COLO668 (cell line): ENCODE measurements around the gene FKBP3.
"Not testable (repeated sequence)": the region's sequence is repeated elsewhere in the genome, so short reads cannot be mapped to it uniquely, and the experiment has no call there.

Experiments
- DNase-seq: peaks from one replicate; lab custom pipeline; 2025; ENCODE audit not compliant: unreplicated experiment; lab: John Stamatoyannopoulos, UW

The FKBP3 gene

DNA sequence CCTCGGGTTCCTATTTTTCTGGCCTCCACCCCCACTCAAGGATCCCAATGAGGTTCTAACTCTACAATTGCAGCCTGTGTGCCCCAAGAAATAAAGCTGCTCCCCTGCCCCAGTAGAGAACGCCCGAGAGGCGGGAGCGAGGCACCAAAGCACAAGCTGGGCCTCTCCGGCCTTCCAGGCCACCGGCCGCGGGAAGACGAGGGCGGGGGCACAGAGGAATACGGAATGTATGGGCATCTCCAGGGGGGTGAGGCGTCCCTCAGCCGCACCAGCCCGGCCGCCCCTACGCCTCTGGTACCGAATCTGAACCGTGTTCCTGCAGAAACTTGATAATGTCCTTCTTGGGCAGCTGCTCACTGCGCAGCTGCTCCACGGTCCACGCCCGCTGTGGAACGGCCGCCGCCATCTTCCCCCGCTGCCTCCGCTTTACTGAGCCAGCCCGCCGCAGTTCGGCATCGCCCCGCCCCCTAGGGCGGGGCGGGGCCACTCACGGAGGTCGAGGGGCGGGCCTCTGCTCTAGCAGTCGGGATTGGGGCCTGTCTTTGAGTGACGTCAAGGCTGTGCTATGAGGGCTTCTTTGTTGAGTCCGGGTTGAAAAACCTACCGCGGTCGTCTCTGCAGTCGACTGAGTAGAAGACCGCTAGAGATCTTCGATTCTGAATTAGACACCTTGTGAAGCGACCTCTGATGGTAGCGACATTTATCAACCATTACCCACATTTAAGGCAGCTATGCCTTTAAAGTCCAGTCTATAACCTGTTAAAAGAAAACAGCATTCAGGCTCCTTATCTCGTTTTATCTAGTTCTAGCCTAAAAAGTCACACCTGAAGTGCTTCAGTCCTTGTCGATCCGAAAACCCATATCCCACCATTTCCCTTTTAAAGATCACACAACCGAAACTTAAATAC, at the start of gene FKBP3:
Gene FKBP3, minus strand, starts transcription at position 431 of the 908 bp plus-strand sequence. Its CDS starts 25 bp downstream, at position 406.
- DNase-seq, result peak; percentile 98

- DNase-seq, result no peak
These were observed 47.5 kb upstream of the FKBP3 start for GRCh38 chr14:45181806-45182205.

GRCh38 chr14:45181329-45181728, 47.0 kb upstream of the FKBP3 start:
- DNase-seq, result no peak

- DNase-seq, result no peak
These were observed 42.8 kb upstream of the FKBP3 start for GRCh38 chr14:45177076-45177475.

DNA sequence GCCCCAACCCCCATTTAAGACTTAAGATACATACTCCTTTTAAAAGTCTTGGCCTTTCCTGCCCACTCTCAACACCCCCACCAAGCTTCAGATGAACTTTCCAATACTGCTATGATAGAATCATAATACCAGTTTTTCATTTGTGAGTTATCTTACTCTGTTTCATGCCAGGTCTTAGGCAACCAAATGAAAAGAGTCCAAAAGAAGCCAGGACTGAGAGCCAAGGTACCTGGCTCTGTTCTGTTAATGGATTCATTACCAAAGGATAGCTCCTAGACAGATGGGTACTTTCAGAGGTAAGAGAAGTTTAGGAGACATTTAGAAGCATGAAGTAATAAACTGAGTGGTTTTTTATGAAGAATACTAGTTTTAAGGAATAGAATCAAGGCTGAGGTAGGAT, 35.6 kb upstream of the FKBP3 start:
- DNase-seq, result no peak

DNA sequence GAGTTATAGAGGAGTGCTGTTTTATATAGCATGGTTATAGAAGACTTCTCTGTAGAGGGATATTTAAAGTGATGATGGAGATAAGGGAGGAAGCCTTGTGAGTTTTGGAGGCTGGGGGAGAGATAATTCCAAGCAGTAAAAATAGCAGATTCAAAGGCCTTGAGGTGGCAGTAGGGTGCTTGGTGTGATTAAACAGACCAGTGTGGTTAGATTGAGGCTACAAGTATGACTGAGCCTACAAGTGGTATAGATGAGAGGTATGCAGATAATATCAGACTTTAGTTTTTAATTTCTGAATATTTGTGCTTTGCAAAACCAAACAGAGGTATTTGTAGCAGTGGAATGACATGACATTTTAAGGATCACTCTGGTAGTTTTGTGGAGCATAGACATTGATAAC, 21.8 kb upstream of the FKBP3 start:
- DNase-seq, result no peak

GRCh38 chr14:45150386-45150890, 16.2 kb upstream of the FKBP3 start:
- no peak for DNase-seq

- DNase-seq, result no peak
These were observed 15.3 kb upstream of the FKBP3 start for GRCh38 chr14:45149602-45150001.

DNA sequence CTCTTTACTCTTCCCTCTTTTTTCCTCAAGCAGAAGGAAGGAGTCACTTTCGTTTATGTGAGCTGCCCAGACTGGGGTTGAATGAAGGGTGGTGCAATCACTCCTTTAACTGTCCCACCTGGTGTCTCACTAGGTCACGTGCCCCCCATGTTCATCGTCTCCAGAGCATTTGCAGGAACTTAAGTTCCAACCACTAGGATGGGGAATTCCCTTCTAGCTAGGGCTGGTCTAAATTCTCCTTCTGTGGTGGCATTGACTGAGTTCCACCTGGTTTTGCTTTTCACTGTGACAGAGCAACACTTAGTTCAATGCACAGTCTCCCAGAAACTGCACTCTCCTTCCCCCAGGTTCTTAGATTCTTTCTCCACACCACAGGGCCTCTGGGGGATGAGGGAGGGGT, 10.9 kb upstream of the FKBP3 start:
- DNase-seq, result no peak

DNA sequence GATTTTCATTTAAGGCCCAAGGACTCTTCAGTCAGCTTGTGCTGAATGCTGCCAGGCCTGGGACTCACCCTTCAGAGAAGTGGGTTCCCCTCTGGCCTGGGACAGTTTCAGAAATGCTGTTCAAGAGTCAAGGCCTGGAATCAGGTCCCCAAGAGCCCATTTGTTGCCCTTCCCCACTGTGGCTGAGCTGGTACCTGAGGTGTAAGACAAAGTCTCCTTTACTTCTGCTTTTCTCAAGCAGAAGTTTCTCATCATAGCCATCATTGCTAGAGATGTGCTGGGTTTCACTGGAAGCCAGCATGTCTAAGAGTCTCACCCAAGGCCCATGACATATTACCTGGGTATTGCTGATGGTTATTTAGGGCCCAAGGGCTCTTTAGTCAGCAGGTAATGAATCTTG, 10.4 kb upstream of the FKBP3 start:
- no peak for DNase-seq

GRCh38 chr14:45142083-45142482, 7.8 kb upstream of the FKBP3 start:
- not testable (repeated sequence) for DNase-seq

DNA sequence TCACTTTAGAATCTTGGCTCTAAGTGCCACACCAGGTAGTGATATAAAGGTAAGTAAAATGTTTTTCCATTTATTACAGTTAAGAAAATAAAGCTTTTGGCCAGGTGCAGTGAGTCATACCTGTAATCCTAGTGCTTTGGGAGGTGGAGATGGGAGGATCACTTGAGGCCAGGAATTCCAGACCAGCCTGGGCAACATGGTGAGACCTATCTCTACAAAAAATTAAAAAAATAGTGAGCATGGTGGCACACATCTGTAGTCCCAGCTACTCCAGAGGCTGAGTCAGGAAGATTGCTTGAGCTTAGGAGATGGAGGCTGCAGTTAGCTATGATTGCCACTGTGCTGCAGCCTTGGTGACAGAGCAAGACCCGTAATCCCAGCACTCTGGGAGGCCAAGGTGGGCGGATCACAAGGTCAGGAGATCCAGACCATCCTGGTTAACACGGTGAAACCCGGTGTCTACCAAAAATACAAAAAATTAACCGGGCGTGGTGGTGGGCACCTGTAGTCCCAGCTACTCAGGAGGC, 6.4 kb upstream of the FKBP3 start:
- DNase-seq, result no peak

DNA sequence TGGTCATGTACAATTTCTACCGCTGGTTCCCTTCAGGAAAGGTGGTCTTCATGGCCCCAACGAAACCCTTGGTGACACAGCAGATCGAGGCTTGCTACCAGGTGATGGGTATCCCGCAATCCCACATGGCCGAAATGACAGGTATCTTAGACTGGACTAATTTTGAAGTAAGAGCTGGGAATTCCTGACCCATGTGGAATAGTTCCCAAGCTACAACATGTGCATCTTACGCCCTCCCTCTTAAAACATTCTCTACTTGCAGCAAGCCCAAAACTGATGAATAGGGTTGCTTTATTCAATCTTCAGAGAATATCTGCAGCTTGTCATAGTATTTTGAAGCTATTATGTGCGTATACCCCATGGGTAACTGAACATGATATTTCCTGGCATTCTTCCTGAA, 2.1 kb upstream of the FKBP3 start:
- no peak for DNase-seq

DNA sequence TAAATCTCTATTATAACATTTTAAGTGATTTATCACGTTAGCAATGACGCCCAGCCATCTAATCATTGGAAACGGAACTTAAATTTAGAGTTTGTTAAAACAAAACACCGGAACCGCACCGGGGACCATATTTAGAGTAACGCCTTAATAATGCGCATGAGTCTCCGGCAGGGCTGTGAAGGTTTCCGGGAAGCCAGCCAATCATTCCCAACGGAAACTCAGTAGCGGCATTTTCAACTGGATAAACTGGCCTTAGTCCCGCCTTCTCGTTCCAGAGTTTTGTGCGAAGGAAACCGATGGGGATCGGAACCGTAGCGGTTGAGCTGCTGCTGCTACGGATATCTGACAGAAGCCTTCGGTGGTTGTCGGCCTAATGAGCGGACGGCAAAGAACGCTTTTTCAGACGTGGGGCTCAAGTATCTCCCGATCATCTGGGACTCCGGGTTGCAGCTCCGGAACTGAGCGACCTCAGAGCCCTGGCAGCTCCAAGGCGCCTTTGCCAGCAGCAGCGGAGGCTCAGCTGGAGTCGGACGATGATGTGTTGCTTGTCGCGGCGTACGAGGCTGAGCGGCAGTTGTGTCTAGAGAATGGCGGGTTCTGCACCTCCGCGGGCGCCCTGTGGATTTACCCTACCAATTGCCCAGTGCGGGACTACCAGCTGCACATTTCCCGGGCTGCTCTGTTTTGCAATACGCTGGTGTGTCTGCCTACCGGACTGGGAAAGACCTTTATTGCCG, 1.5 kb upstream of the FKBP3 start, which contains the start of gene FANCM:
Gene FANCM, plus strand, starts transcription at position 272 of the 737 bp plus-strand sequence. Its CDS starts 102 bp downstream, at position 374.
- peak; percentile 93 for DNase-seq

DNA sequence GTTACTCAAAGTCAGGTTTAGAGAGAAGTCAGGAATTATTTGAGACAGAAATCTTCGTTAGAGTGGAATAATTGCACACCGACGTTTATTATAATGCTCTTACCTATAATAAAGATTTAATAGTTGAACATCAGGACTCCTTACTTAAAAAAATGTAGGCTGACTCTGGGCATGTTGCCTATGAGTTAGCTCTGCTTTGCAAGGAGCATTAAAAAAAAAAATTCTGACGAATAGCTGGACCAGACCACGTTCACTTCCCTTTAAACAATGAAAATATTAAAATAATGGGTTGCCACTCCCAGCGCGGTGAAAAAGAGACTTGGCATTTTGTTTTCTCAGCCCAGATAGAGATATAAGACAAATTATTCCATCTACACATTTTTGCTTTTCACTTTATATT, 875 bp upstream of the FKBP3 start:
- DNase-seq, result no peak

DNA sequence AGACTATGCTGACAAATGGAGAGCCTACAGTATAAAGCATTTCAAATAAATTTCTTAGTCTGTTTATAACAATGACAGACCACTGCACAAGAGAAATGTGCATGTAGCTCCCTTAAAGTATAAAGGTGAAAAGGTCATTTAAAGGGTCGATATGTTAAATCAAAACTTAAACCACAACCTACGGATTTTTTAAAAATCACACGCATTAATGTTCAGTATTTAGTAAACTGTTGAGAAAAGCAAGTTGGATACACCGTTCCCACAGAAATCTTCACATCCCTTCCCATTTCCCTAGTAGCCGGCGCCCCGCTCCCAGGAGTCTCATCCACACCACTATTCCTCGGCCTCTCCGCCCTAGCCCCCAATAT, 614 bp downstream of the FKBP3 start:
- DNase-seq, result no peak

- DNase-seq, result no peak
These were observed 5.2 kb downstream of the FKBP3 start for GRCh38 chr14:45128963-45129629.

- DNase-seq, result no peak
These were observed 8.5 kb downstream of the FKBP3 start for GRCh38 chr14:45125754-45126153.

DNA sequence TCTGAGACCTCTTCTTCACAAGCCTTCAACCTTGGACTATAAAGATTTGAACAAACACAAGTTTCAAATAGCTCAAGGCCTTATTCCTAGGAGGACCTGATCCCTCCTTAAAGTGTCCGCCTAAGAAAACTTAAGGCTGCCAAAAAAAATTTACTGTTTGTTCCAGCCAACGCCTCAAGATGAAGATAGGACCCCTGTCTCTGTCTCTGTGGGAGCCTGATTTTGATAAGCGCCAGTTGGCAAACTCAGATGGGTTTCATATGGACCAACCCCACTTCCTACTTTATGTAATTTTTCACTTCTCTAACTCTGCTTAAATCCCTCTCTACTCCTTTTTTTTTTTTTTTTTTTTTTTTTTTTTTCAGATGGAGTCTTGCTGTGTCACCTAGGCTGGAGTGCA, 11.0 kb downstream of the FKBP3 start:
- DNase-seq, result no peak

GRCh38 chr14:45120096-45120495, 14.2 kb downstream of the FKBP3 start:
- DNase-seq, result no peak

DNA sequence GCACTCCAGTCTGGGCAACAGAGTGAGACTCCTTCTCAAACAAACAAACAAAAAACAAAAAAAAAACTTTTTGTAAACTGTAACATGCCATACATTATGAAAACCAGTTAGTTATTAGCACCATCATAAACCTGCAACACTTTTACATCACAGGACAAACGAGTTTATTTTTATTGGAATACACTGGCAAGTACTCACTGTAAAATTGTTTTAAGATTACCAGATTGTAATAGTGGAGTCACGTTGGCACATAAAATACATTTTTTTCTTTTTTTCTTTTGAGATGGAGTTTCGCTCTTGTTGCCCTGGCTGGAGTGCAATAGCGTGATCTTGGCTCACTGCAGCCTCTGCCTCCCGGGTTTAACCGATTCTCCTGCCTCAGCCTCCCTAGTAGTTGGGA, 15.7 kb downstream of the FKBP3 start:
- DNase-seq, result no peak
